Activated naive CD8-positive, alpha-beta T cell treated with anti-CD3 and anti-CD28 coated beads for 36 hours (primary cell): ENCODE data around the gene CNMD. TPM values are rescaled to one million over a fixed set of nuclear protein-coding genes. Genes with fewer than 3 reads are reported as not detected.
"Not testable (repeated sequence)": the region's sequence is repeated elsewhere in the genome, so short reads cannot be mapped to it uniquely, and the experiment has no call there.

Experiments used
- DNase-seq: peaks from one replicate; pipeline ENCODE4 v3.0.0; 2021
- H3K27ac Mint-ChIP-seq: one replicate; pipeline ENCODE4 v1.8.0; 2022; ENCODE audit warnings: mild to moderate bottlenecking, moderate library complexity, mixed read lengths
- H3K27me3 Mint-ChIP-seq: one replicate; pipeline ENCODE4 v1.8.0; 2022; ENCODE audit warnings: mild to moderate bottlenecking, mixed read lengths
- H3K36me3 Mint-ChIP-seq: one replicate; pipeline ENCODE4 v1.8.0; 2021; ENCODE audit warnings: mild to moderate bottlenecking, mixed read lengths
- H3K4me1 Mint-ChIP-seq: one replicate; pipeline ENCODE4 v1.8.0; 2021; ENCODE audit warnings: mixed read lengths
- H3K4me3 Mint-ChIP-seq: one replicate; pipeline ENCODE4 v1.8.0; 2022; ENCODE audit warnings: mild to moderate bottlenecking, moderate library complexity, mixed read lengths
- H3K9me3 Mint-ChIP-seq: one replicate; pipeline ENCODE4 v1.8.0; 2022; ENCODE audit warnings: mixed read lengths
- total RNA-seq, 2 experiments: library from RNA; stranded (reverse); gene quantifications; one replicate each; pipeline ENCODE4 v1.2.3, GENCODE V29; 2021

CNMD gene
- total RNA-seq, 2 experiments from 2014 or later: not detected

GRCh38 chr13:52726258-52726657, 13.4 kb downstream of the CNMD start:
- DNase-seq: no peak
- no peaks in the 10 kb centered on the region for H3K9me3 Mint-ChIP-seq
- H3K27ac Mint-ChIP-seq: no peak overlapping the region
- H3K27me3 Mint-ChIP-seq: peaks cover 22% of the 10 kb centered on the region
- no peak overlapping the region for H3K4me3 Mint-ChIP-seq
- H3K36me3 Mint-ChIP-seq: no peaks in the 10 kb centered on the region
- no peaks in the 10 kb centered on the region for H3K4me1 Mint-ChIP-seq

- no peak for DNase-seq
- Mint-ChIP-seq H3K4me3 (no peak overlapping the region), H3K4me1 (no peaks in the 10 kb centered on the region), H3K36me3 (no peaks in the 10 kb centered on the region), H3K9me3 (no peaks in the 10 kb centered on the region), H3K27me3 (peaks cover 19% of the 10 kb centered on the region), H3K27ac (no peak overlapping the region)
These were observed 14.3 kb downstream of the CNMD start for GRCh38 chr13:52725302-52725701.

- Mint-ChIP-seq H3K27ac (no peak overlapping the region), H3K9me3 (peaks cover 17% of the 10 kb centered on the region), H3K4me1 (no peaks in the 10 kb centered on the region), H3K36me3 (peaks cover 10% of the 10 kb centered on the region), H3K4me3 (no peak overlapping the region), H3K27me3 (peaks cover 28% of the 10 kb centered on the region)
- no peak for DNase-seq
These were observed 16.4 kb downstream of the CNMD start for GRCh38 chr13:52723181-52723580.

GRCh38 chr13:52721356-52721755, 18.3 kb downstream of the CNMD start:
- not testable (repeated sequence) for H3K36me3 Mint-ChIP-seq, H3K4me1 Mint-ChIP-seq, H3K4me3 Mint-ChIP-seq, DNase-seq, H3K27ac Mint-ChIP-seq
- H3K9me3 Mint-ChIP-seq: peaks cover 20% of the 10 kb centered on the region
- peaks cover 25% of the 10 kb centered on the region for H3K27me3 Mint-ChIP-seq

- H3K4me1 Mint-ChIP-seq, H3K27ac Mint-ChIP-seq, H3K36me3 Mint-ChIP-seq, DNase-seq, H3K4me3 Mint-ChIP-seq: not testable (repeated sequence)
- Mint-ChIP-seq H3K9me3 (peaks cover 20% of the 10 kb centered on the region), H3K27me3 (peaks cover 23% of the 10 kb centered on the region)
These were observed 18.7 kb downstream of the CNMD start for GRCh38 chr13:52720904-52721303.

GRCh38 chr13:52713894-52714293, 25.7 kb downstream of the CNMD start:
- DNase-seq: no peak
- Mint-ChIP-seq H3K36me3 (no peaks in the 10 kb centered on the region), H3K9me3 (peaks cover 11% of the 10 kb centered on the region), H3K4me3 (no peak overlapping the region), H3K27ac (no peak overlapping the region), H3K4me1 (no peaks in the 10 kb centered on the region), H3K27me3 (peaks cover 5% of the 10 kb centered on the region)

GRCh38 chr13:52712385-52712784, 27.2 kb downstream of the CNMD start:
- DNase-seq: no peak
- Mint-ChIP-seq H3K4me1 (no peaks in the 10 kb centered on the region), H3K27me3 (no peaks in the 10 kb centered on the region), H3K27ac (no peak overlapping the region), H3K36me3 (no peaks in the 10 kb centered on the region), H3K4me3 (no peak overlapping the region), H3K9me3 (no peaks in the 10 kb centered on the region)

GRCh38 chr13:52711286-52711685, 28.3 kb downstream of the CNMD start:
- Mint-ChIP-seq H3K4me1 (no peaks in the 10 kb centered on the region), H3K4me3 (no peak overlapping the region)

GRCh38 chr13:52708266-52708665, 31.4 kb downstream of the CNMD start:
- H3K4me1 Mint-ChIP-seq, H3K36me3 Mint-ChIP-seq, H3K27ac Mint-ChIP-seq, H3K27me3 Mint-ChIP-seq, H3K9me3 Mint-ChIP-seq, H3K4me3 Mint-ChIP-seq, DNase-seq: not testable (repeated sequence)

More at GRCh38 chr13:52711286-52711685, 28.3 kb downstream of the CNMD start:
- no peak overlapping the region for H3K27ac Mint-ChIP-seq
- no peak for DNase-seq
- no peaks in the 10 kb centered on the region for H3K27me3 Mint-ChIP-seq
- no peaks in the 10 kb centered on the region for H3K36me3 Mint-ChIP-seq
- H3K9me3 Mint-ChIP-seq: no peaks in the 10 kb centered on the region

GRCh38 chr13:52707375-52707774, 32.2 kb downstream of the CNMD start:
- DNase-seq: no peak
- H3K36me3 Mint-ChIP-seq: no peaks in the 10 kb centered on the region
- H3K4me3 Mint-ChIP-seq: no peak overlapping the region
- H3K27me3 Mint-ChIP-seq: no peaks in the 10 kb centered on the region
- H3K27ac Mint-ChIP-seq: no peak overlapping the region
- no peaks in the 10 kb centered on the region for H3K4me1 Mint-ChIP-seq
- no peaks in the 10 kb centered on the region for H3K9me3 Mint-ChIP-seq

GRCh38 chr13:52706081-52706480, 33.5 kb downstream of the CNMD start:
- H3K4me3 Mint-ChIP-seq: no peak overlapping the region
- H3K27me3 Mint-ChIP-seq: no peaks in the 10 kb centered on the region
- DNase-seq: no peak
- H3K9me3 Mint-ChIP-seq: no peaks in the 10 kb centered on the region
- no peak overlapping the region for H3K27ac Mint-ChIP-seq
- peaks cover 3% of the 10 kb centered on the region for H3K4me1 Mint-ChIP-seq
- H3K36me3 Mint-ChIP-seq: peaks cover 3% of the 10 kb centered on the region

GRCh38 chr13:52703482-52703881, 36.1 kb downstream of the CNMD start:
- no peak for DNase-seq
- Mint-ChIP-seq H3K36me3 (peaks cover 3% of the 10 kb centered on the region), H3K9me3 (no peaks in the 10 kb centered on the region), H3K4me1 (peaks cover 3% of the 10 kb centered on the region), H3K27ac (no peak overlapping the region), H3K4me3 (no peak overlapping the region), H3K27me3 (no peaks in the 10 kb centered on the region)

- peaks cover 3% of the 10 kb centered on the region for H3K36me3 Mint-ChIP-seq
- H3K27me3 Mint-ChIP-seq: no peaks in the 10 kb centered on the region
These were observed 37.7 kb downstream of the CNMD start for GRCh38 chr13:52701728-52702465.

GRCh38 chr13:52696566-52696965, 43.1 kb downstream of the CNMD start:
- Mint-ChIP-seq H3K27me3 (no peaks in the 10 kb centered on the region), H3K4me1 (peaks cover 12% of the 10 kb centered on the region), H3K4me3 (no peak overlapping the region), H3K36me3 (peaks cover 14% of the 10 kb centered on the region), H3K9me3 (no peaks in the 10 kb centered on the region), H3K27ac (no peak overlapping the region)
- no peak for DNase-seq

More at GRCh38 chr13:52701728-52702465, 37.7 kb downstream of the CNMD start:
- no peak overlapping the region for H3K4me3 Mint-ChIP-seq
- no peak for DNase-seq
- peaks cover 3% of the 10 kb centered on the region for H3K4me1 Mint-ChIP-seq
- H3K27ac Mint-ChIP-seq: no peak overlapping the region
- no peaks in the 10 kb centered on the region for H3K9me3 Mint-ChIP-seq

- no peak for DNase-seq
- Mint-ChIP-seq H3K36me3 (peaks cover 18% of the 10 kb centered on the region), H3K27me3 (no peaks in the 10 kb centered on the region), H3K4me3 (no peak overlapping the region), H3K4me1 (peaks cover 15% of the 10 kb centered on the region), H3K9me3 (no peaks in the 10 kb centered on the region), H3K27ac (no peak overlapping the region)
These were observed 43.8 kb downstream of the CNMD start for GRCh38 chr13:52695856-52696255.

- Mint-ChIP-seq H3K4me3 (no peak overlapping the region), H3K4me1 (peaks cover 5% of the 10 kb centered on the region), H3K27ac (no peak overlapping the region), H3K36me3 (peaks cover 31% of the 10 kb centered on the region), H3K9me3 (no peaks in the 10 kb centered on the region), H3K27me3 (no peaks in the 10 kb centered on the region)
- no peak for DNase-seq
These were observed 53.2 kb downstream of the CNMD start for GRCh38 chr13:52686376-52686775.
